Esophagus muscularis mucosa (tissue), 4 donors: ENCODE measurements around the gene TECR.
"Not testable (repeated sequence)": the region's sequence is repeated elsewhere in the genome, so short reads cannot be mapped to it uniquely, and the experiment has no call there.

Source experiments
- EP300 ChIP-seq: sonication (generic); formaldehyde crosslinking; IDR thresholded peaks from one replicate; pipeline ENCODE4 v1.6.1; 2017; ENCODE audit warnings: antibody characterized with exemption
- POLR2A ChIP-seq: fragments of 450-650 bp; IDR thresholded peaks from one replicate; pipeline ENCODE4 v1.6.1; 2017; ENCODE audit warnings: antibody characterized with exemption, moderate library complexity, mild to moderate bottlenecking, low read depth
- POLR2AphosphoS5 ChIP-seq, 2 donors: sonication (generic); formaldehyde crosslinking; IDR thresholded peaks; one replicate each; pipeline ENCODE4 v1.6.1; 2017; ENCODE audit warnings: antibody characterized with exemption in 2 of 2
- TF ChIP-seq, protein P1 (sequence below), 3 experiments: fragments of 200-600 bp in 2 of 3; fragments of 450-650 bp in 1 of 3; sonication (generic) in 2 of 3; IDR thresholded peaks; one replicate each; pipeline ENCODE4 v1.5.1; 2017 to 2019; ENCODE audit warnings: antibody characterized with exemption in 3 of 3, mild to moderate bottlenecking in 2 of 3, moderate library complexity in 1 of 3

DNA sequence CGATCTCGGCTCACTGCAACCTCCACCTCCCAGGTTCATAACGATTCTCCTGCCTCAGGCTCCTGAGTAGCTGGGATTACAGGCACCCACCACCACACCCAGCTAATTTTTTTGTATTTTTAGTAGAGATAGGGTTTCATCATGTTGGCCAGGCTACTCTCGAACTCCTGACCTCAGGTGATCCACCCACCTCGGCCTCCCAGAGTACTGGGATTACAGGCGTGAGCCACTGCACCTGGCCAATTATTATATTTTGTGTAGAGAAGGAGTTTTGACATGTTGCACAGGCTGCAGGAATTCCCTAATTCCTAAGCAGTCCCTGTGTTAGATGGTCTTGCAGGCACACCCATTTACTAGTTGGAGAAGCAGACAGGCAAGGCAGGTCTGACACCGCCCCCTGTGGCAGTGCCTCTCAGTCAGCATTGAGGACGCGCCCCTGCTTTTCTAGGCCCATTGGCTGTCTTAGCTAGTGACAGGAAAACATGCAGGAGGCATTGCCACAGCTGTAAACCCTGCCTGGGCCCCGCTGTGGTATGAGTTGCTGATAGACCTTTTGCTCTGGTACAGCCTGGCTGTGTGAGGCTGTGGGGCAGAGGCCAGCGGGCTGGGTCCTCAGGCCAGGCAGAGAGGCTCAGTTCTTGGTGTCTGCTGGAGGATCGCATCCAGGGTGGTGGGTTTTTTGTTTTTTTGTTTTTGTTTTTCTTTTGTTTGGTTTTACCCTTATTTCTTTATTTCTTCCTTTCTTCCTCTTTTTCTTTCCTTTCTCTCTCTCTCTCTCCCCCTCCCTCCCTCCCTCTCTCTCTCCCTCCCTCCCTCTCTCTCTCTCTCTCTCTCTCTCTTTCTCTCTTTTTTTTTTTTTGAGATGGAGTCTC lies 22.0 kb downstream of the TECR start:
- TF ChIP-seq, protein P1, sequence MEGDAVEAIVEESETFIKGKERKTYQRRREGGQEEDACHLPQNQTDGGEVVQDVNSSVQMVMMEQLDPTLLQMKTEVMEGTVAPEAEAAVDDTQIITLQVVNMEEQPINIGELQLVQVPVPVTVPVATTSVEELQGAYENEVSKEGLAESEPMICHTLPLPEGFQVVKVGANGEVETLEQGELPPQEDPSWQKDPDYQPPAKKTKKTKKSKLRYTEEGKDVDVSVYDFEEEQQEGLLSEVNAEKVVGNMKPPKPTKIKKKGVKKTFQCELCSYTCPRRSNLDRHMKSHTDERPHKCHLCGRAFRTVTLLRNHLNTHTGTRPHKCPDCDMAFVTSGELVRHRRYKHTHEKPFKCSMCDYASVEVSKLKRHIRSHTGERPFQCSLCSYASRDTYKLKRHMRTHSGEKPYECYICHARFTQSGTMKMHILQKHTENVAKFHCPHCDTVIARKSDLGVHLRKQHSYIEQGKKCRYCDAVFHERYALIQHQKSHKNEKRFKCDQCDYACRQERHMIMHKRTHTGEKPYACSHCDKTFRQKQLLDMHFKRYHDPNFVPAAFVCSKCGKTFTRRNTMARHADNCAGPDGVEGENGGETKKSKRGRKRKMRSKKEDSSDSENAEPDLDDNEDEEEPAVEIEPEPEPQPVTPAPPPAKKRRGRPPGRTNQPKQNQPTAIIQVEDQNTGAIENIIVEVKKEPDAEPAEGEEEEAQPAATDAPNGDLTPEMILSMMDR (IDR thresholded peaks at IDR 0.05), result not testable (repeated sequence)
- TF ChIP-seq POLR2A; POLR2AphosphoS5 (IDR thresholded peaks at IDR 0.05); EP300: not testable (repeated sequence)
